IPS DF 19.7 (cell line): ENCODE data around the gene CDK10.
"Not testable (repeated sequence)": the region's sequence is repeated elsewhere in the genome, so short reads cannot be mapped to it uniquely, and the experiment has no call there.

ENCODE experiments used
- DNase-seq: peaks from one replicate; pipeline ENCODE4 v3.0.0-alpha.2; 2013; ENCODE audit warnings: low read depth, low spot score

CDK10 gene

DNA sequence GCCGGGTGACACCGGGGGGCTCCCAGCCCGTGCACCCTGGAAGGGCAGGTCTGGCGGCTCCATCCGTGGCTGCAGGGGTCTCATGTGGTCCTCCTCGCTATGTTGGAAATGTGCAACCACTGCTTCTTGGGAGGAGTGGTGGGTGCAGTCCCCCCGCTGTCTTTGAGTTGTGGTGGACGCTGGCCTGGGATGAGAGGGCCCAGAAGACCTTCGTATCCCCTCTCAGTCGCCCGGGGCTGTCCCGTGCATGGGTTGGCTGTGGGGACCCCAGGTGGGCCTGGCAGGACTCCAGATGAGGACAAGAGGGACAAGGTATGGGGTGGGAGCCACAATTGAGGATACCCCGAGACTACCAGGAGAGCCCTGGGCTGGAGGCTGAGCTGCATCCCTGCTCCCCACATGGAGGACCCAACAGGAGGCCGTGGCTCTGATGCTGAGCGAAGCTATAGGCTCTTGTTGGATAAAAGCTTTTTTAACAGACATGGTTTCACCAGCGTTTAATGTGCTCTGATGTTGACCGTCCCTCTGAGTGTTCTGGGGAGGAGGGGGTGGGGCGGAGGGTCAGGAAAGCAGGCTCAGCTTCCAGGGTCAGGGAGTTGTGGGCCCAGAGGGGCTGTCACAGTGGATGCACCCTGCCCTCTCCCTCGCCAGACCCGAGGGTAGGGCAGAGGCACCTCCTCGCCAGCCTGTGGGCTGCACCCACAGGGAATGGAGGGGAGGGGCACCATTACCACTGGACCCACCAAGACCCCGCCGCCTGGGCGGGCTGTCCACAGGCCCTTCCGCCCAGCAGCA, 9.6 kb downstream of the CDK10 start:
- DNase-seq = no peak

GRCh38 chr16:89696670-89697128, 10.2 kb downstream of the CDK10 start:
- DNase-seq = no peak

GRCh38 chr16:89697161-89697615, 10.7 kb downstream of the CDK10 start:
- DNase-seq = no peak

DNA sequence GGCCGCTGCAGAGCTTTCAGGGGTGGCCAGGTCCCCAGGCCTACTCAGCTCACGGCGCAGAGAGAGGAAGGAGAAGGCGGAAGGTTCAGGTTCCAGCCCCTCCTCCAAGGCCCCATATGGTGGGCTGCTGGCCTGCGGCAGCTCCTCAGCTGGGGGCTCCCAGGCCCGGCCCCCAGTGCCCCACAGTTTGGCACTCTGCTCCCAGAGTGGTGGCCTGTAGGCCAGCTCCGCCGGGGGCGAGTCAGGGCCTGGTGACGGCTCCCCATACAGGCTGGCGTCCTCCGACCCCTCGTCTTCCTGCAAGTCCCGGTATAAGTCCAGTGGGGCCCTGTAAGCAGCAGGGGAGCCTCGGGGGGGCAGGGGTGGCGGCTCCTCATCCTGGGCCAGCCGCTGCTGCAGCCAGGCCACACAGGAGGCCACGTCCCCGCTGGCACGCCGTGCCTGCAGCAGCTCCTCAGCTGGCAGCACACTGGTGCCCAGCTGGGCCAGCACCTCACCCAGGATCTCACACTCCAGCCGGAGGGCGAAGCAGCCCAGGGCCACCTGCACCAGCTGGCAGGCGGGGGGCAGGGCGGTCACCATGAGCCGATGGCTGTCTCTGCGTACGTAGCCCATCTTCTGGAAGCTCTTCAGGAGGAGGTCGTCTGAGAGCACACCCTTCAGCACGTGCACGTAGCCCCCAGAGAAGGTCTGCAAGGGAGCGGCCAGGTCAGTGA, 11.3 kb downstream of the CDK10 start:
- no peak for DNase-seq

DNA sequence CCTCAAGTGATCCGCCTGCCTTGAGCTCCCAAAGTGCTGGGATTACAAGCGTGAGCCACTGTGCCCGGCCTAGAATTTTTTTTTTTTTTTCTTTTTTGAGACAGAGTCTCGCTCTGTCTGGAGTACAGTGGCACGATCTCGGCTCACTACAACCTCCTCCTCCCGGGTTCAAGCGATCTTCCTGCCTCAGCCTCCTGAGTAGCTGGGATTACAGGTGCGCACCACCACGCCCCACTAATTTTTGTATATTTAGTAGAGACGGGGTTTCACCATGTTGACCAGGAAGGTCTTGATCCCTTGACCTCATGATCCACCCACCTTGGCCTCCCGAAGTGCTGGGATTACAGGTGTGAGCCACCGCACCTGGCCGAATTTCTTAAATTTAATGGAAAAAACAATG, 12.2 kb downstream of the CDK10 start:
- DNase-seq = not testable (repeated sequence)

DNA sequence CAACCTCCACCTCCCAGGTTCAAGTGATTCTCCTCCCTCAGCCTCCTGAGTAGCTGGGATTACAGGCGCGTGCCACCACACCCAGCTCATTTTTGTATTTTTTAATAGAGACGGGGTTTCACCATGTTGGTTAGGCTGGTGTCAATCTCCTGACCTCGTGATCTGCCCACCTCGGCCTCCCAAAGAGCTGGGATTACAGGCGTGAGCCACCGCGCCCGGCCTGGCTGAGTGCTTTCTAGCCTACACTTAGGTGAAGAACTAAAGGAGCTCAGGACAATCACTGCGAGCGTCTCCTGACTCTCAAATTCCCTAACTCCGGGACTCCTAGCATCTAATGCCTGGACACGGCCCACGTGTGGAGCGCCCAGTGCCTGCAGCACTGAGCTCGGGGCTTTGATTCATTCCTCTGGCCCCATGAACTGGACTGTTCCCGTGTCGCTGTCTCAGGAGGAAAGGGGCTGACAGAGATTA, 13.2 kb downstream of the CDK10 start:
- DNase-seq = not testable (repeated sequence)

DNA sequence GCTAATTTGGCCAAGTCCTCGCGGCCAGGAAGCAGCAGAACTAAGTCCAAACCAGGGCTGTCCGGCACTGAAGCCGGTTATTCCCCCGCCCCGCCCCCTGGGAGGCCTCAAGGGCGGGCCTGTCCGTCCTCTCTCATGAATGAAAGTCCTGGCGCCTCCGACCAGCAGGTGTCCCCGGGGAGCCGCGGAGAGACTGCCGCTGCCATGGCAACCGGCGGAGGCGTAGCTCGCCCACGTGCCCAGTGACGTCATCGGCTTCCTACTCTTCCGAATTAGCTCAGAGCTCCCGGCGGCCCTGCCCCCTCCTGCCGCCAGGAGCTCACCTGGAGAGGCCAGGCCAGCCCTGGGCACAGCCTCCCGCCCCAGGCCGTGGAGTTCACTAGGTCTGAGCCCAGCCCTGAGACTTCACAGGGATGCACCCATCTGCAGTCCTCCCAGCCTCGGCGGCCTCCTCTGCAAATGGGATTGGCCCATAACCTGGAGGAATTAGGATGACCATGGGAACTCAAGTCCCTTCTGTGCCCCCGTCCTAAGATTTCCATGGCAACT, 13.7 kb downstream of the CDK10 start:
- peak; percentile 95 for DNase-seq

DNA sequence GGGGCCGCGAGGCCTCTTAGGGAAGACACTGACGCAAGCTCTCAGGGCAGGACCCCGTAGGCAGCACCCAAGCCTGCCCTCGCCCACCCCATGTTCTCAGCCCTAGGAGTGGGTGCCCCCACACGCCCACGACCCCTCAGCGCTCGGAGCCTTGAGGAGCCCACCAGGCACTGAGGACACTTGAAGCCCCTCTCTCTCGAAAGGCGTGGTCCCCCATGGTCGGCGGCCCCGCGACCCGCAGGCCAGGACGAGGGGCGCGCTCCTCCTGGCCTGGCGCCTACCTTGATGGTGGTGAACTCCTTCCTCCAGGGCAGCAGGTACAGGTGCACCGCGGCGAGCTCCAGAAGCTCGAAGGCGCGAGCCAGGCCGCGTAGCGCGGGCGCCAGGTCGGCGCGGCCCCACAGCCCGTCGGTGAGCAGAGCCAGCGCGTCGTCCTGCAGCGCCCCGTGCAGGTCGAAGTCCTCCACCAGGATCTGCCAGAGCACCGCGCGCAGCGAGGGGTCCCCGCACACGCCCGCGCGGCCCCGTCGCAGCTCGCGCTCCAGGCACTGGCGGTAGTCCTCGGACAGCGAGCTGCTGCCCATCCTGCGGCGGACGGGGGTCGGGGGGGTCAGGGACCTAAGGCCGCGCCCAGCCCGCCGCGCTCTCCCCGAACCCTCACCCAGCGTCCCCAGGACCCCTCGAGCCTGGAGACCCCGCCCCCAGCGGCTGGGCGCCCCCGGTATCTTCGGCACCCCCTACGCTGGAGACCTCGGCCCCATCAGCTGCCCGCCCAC, 14.3 kb downstream of the CDK10 start:
- no peak for DNase-seq

- no peak for DNase-seq
These were observed 15.2 kb downstream of the CDK10 start, which contains the start of gene SPATA2L for GRCh38 chr16:89701425-89702406. TSS of gene SPATA2L (minus strand) at chr16:89701705. CDS start at chr16:89701232, 473 bp downstream.

DNA sequence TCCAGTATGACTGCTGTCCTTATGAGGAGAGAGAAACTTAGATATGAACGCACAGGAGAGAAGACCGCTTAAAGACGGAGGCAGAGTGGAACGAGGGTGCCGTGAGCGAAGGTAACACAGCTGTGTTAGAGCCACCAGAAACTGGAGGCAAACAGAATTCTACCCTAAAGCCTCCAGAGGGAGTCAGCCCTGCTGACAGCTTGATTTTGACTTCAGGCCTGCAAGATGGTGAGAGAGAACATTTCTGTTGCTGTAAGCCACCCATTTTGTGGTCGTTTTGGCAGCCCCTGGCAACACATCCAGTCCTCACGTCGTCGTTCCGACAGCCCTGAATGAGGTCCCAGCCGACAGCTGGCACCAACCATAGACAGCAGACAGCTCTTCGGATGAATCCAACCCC, 17.8 kb downstream of the CDK10 start:
- DNase-seq = no peak

- no peak for DNase-seq
These were observed 18.5 kb downstream of the CDK10 start for GRCh38 chr16:89705006-89705405.

- DNase-seq = no peak
These were observed 20.2 kb downstream of the CDK10 start for GRCh38 chr16:89706518-89707260.

GRCh38 chr16:89707695-89708094, 21.2 kb downstream of the CDK10 start:
- DNase-seq = no peak

GRCh38 chr16:89708481-89708931, 22.0 kb downstream of the CDK10 start:
- DNase-seq = no peak

GRCh38 chr16:89709166-89709565, 22.7 kb downstream of the CDK10 start:
- DNase-seq = no peak

DNA sequence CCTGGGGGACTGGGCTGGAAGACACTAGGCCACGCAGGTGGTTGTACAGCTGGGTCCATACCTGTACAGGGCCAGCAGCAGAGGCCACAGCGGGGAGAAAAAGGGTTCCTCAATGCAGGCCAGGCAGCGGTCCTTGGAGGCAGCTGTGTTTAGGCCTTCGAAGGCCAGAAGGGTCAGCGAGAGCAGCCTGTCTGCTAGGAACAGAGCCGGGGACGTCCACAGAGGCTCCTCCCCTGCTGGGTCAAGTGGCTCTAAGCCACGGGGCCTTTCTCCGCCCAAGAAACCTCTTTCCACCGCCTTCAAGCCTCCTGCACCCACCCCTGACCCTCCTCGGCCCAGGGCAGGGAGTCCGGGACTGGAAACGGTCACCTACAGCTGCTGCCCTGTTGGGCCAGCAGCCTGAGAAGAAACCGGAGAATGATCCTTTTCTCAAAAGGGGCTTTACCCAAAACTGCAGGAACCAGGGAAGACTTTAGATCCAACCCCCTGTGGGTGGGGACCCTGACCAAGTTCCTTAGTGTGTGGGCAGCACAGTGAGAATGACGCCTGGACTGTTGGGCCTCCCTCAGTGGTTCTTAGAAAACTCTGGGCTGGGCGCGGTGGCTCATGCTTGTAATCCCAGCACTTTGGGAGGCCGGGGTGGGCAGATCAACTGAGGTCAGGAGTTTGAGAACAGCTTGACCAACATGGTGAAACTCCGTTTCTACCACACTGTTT, 23.4 kb downstream of the CDK10 start:
- DNase-seq = no peak

- DNase-seq = no peak
These were observed 24.4 kb downstream of the CDK10 start for GRCh38 chr16:89710709-89711564.
